A549 treated with RU486 at 1 μM for 4 hours (cell line): Measurements from ENCODE around the gene TET1. TPM values are rescaled to one million over a fixed set of nuclear protein-coding genes. Genes with fewer than 3 reads are reported as not detected.

Experiments
- total RNA-seq: library from RNA; stranded (reverse); fragments of 200-300 nt; extraction: Qiagen RNA extraction; gene quantifications from 5 replicates; pipeline ENCODE4 v1.2.3, GENCODE V29; 2022; ENCODE audit warnings: low read depth

Gene TET1
- total RNA-seq, result 0.21 to 0.56 TPM (median 0.52 TPM) in 5 replicates

GRCh38 chr10:68560186-68560942, at the start of gene TET1:
Gene TET1 (plus strand): TSS chr10:68560337. CDS start chr10:68572339, 12,002 bp downstream.

DNA sequence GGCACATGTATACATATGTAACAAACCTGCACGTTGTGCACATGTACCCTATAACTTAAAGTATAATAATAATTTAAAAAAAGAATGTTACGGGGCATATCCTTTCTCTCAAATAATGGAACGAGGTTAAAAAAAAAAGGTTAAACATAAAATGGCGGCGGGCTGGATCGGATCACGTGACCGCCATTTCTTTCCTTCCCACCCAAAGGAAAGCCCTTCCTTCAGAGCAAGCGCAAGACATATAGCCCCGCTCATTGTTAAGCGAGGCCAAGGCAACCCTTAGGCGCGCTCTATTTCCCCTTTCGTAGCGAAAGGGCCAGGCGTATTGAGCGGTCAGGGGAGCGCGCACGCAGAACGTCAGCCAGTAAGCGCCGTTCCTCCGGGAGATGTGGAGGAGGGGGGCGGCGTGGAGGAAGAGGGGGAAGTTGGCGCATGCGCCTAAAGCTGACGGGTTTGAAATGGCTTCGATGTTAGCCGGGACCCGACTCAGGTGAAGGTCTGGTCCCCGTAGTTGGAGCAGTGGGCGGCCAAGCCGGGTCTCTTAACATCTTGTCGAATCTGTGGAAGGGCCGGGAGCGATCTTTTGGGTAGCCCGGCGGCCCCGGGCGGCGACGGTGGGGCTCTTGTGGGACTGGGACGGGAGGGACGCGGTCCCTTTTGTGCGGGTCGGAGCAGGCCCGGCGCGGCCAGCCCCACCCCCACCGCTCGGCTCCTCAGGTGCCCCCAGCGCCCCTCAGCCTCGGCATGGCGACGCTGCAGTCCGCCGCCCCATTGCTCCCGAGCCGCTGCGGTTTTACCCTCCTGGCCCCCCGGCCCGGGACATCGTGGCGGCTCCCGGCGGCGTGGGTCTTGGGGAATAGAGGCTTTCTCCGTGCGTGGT, 160.9 kb downstream of the TET1 start, which contains the start of gene CCAR1:
CCAR1 (plus strand) TSS at position 447 of the 880 bp plus-strand sequence. CDS start 1,266 bp downstream, outside the sequence.

Other genes starting within 250 kb of the TET1 start
- 172 to 258 TPM (median 215 TPM) in 5 replicates for gene HNRNPH3, start 228.3 kb upstream of the TET1 start, total RNA-seq
- gene PBLD, start 227.4 kb upstream of the TET1 start, total RNA-seq, result 2.7 to 5.2 TPM (median 3.4 TPM) in 5 replicates
- gene RUFY2, start 153.1 kb upstream of the TET1 start, total RNA-seq, result 5.5 to 10.9 TPM (median 8.4 TPM) in 5 replicates
- gene DNA2, start 88.4 kb upstream of the TET1 start, total RNA-seq, result 6.0 to 11.1 TPM (median 9.7 TPM) in 5 replicates
- 8.9 to 14.3 TPM (median 13.3 TPM) in 5 replicates for gene SLC25A16, start 32.8 kb upstream of the TET1 start, total RNA-seq
- gene CCAR1, start 160.9 kb downstream of the TET1 start, total RNA-seq, result 56.3 to 82.1 TPM (median 68.2 TPM) in 5 replicates